Measurements from ENCODE around the gene MAST3.

Gene MAST3

DNA sequence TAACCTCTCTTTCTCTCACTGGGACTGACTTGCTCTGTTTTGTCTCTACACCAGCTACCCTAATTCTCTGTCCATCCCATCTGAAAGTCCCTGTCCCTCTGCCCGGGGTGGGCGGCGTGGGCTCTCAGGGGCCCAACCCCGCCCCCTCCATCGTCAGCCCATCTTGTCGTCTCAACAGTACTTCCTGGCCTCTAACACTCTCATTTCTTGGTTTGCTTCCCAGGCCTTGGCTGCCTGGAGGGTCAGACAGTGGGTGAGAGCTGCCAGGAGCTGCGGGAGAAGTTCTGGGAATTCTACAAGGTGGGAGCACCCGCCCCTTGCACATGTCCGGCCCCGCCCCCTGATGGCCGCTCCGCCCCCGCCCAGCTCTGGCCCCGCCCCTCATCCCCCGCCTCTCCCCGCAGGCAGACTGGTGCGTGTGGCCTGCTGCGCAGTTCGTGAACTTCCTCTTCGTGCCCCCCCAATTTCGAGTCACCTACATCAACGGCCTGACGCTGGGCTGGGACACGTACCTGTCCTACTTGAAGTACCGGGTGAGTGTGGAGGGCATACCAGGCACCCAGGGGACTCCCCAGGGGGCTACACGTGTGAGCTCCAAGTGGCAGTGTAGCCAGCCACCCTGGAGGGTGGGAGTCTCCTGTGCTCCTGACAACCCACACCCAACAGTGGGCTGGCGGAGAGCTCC, 97.1 kb downstream of the MAST3 start:
- no peak for DNase-seq (ENCODE audit: insufficient read length, low spot score)
- TF ChIP-seq POLR2A (IDR thresholded peaks at IDR 0.05; ENCODE audit: low read depth, low read length) = no peak
- FAIRE-seq = no peak

DNA sequence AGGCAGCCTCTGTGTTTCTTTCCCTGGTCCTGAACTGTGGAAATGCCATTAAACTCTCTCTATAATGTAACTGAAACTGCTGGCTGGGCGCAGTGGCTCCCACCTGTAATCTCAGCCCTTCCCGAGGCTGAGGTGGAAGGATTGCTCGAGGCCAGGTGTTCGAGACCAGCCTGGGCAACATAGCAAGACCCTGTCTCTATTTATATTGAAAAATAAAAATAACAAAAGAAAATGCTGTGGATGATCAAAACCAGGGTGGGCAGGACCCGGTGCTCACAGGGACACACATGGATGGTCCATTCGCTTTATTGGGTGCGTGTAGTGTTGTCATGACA, 98.9 kb downstream of the MAST3 start:
- DNase-seq (ENCODE audit: insufficient read length, low spot score) (no peak), FAIRE-seq (no peak)
- no peak for TF ChIP-seq POLR2A (IDR thresholded peaks at IDR 0.05; ENCODE audit: low read depth, low read length)

DNA sequence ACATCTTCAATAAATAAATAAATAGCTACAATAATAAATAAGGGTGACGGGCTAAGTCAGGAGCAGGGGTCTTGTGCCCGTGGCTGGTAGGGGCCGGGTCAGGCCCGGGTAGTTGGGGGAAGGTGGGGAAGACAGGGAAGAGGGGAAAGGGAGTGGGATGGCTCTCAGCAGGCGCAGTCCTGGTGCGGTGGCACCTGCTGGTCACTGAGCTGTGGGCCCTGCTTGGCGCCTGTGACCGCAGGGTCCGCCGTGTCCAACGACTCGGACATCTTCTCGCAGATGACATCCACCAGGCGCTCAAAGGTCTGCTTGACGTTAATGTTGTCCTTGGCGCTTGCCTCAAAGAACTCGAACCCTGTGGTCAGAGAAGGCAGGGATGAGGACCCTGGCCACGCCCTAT, 99.7 kb downstream of the MAST3 start:
- DNase-seq (ENCODE audit: insufficient read length, low spot score) (no peak), FAIRE-seq (no peak)
- TF ChIP-seq POLR2A (IDR thresholded peaks at IDR 0.05; ENCODE audit: low read depth, low read length) = no peak

DNA sequence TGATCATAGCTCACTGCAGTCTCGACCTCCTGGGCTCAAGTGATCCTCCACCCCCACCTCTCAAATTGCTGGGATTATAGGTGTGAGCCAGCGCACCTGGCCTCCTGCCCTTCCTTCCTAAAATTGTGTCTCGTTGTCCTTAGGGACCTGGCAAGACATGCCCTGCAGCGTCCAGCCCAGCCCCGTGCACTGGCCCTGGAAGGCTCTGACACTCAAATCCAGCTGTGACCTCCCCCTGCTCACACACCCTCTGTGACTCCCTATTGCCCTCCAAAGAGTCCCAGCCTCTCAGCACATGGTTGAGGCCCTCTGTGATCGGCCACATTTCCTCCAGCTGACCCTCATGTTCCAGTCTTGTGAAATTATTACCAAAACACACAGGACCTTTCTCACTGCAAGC, 100.4 kb downstream of the MAST3 start:
- DNase-seq (ENCODE audit: insufficient read length, low spot score) (no peak), FAIRE-seq (no peak)
- no peak for TF ChIP-seq POLR2A (IDR thresholded peaks at IDR 0.05; ENCODE audit: low read depth, low read length)

DNA sequence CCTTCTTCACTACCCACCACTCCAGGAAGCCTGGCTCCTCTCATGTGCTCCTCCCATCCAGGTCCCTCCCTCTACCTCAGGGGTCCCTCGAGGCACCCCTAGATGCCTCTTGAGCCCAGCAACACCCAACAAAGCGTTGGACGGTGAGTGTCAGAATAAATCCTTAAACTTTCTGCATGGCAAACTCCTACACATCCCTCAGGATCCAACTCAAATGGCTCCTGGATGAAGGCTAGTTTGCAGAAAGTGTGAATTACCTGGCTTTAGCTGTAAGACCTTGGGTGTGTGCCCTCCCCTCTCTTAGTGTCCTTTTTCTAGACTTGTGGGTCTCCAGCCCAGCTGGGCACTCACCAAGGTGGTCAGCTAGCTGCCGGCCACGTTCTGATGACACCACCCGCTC, 100.8 kb downstream of the MAST3 start:
- no peak for TF ChIP-seq POLR2A (IDR thresholded peaks at IDR 0.05; ENCODE audit: low read depth, low read length)
- DNase-seq (ENCODE audit: insufficient read length, low spot score) (no peak), FAIRE-seq (no peak)

All from H54 (cell line).